ACC112 (cell line): ENCODE results near the gene SYTL1.

Experiments
- H2AFZ ChIP-seq: fragments of 200-600 bp; sonication (generic); one replicate; pipeline ENCODE4 v1.6.0; 2017; ENCODE audit warnings: antibody characterized with exemption, low read length; ENCODE audit not compliant: unreplicated experiment
- H3K27ac ChIP-seq: fragments of 200-600 bp; sonication (generic); 2 replicates; pipeline ENCODE4 v1.5.1; 2014; ENCODE audit warnings: low read depth, mild to moderate bottlenecking, antibody characterized with exemption, low read length, moderate library complexity
- H3K27me3 ChIP-seq: fragments of 200-600 bp; sonication (generic); 2 replicates; pipeline ENCODE4 v1.6.1; 2014; ENCODE audit warnings: mild to moderate bottlenecking, antibody characterized with exemption, low read length, moderate library complexity, mixed read lengths; ENCODE audit not compliant: insufficient read depth
- H3K36me3 ChIP-seq: fragments of 200-600 bp; sonication (generic); 2 replicates; pipeline ENCODE4 v1.6.1; 2016; ENCODE audit warnings: mild to moderate bottlenecking, antibody characterized with exemption, low read length, moderate library complexity, mixed read lengths; ENCODE audit not compliant: insufficient read depth
- H3K4me1 ChIP-seq: fragments of 200-600 bp; sonication (generic); one replicate; pipeline ENCODE4 v1.6.1; 2016; ENCODE audit warnings: low read length, mixed read lengths; ENCODE audit not compliant: insufficient read depth, unreplicated experiment, control insufficient read depth
- H3K4me3 ChIP-seq: fragments of 200-600 bp; sonication (generic); 2 replicates; pipeline ENCODE4 v1.5.1; 2014; ENCODE audit warnings: mild to moderate bottlenecking, low read depth, low read length
- H3K79me2 ChIP-seq: fragments of 200-600 bp; sonication (generic); one replicate; pipeline ENCODE4 v1.6.0; 2016; ENCODE audit warnings: low read length; ENCODE audit not compliant: control insufficient read depth, unreplicated experiment, insufficient read depth

Gene SYTL1

DNA sequence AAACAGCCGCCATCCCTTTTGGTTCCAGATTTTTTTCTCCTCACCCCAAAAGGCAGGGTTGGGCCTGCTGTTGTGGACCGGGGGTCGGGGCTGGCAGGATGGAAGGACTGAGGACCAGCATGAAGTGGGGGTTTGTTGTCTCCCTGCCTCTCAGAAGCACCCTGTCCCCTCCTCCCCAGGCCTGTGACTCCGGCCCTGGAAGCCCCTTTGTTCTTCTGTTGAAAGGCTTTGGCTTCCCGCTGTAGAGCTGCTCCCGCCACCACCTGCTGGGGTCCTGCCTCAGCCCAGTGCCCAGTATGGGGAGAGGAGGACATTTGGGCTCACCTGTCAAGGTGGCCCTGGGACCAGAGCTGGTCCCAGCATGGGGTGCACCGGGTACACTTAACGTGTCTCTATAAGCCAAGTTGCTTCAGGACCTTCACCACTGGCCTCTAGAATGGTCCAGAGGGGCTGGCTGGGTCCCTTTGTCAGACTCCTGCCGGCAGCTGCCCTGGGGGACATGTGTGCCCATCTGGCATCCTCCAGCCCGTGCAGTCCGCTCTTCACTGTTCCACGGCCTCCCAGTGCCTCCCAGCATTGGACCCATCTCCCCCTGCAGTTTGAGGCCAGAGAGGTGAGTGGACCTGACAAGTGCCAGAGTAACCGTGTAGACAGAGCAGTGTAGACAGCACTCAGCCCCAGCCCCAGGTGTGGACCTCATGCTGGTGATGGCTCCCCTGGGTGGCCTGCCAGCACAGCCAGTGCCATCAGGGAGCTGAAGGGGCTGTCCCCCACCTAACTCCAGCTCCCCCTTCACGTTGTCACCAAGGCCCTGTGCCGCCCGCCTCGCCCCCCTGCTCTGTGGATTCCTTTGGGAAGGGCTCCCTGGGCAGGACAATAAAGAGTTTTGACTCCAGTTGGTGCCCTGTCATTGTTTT lies 6.1 kb upstream of the SYTL1 start:
- Histone ChIP-seq H3K79me2 (peaks cover 2% of the 10 kb centered on the region), H3K27ac (no peak overlapping the region), H3K4me3 (no peak overlapping the region), H3K36me3 (peaks cover 16% of the 10 kb centered on the region; the same call in 1 of the 2 replicates), H2AFZ (no peak overlapping the region), H3K4me1 (peaks cover 21% of the 10 kb centered on the region), H3K27me3 (no peaks in the 10 kb centered on the region)

DNA sequence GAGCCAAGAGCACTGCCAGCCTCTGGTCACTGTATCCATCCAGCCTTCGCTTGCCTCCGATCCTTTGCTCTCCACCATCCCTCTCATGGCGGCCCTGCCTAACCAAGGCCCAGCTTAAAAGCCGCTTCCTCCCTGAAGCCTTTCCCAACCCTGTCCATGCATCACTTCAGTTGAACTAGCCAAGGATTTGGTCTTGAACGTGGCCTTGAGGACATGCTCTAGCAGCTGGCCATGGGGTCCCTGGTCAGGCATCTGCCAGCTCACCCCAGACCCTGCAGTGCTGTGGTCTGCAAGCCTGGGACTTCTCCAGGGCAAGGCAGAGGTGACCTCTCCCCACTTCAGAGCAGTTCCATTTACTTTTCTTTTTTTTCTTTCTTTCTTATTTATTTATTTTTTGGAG lies 5.1 kb upstream of the SYTL1 start:
- Histone ChIP-seq H3K79me2 (no peaks in the 10 kb centered on the region), H3K27me3 (no peaks in the 10 kb centered on the region), H3K27ac (no peak overlapping the region), H3K36me3 (peaks cover 16% of the 10 kb centered on the region; the same call in 1 of the 2 replicates), H3K4me3 (no peak overlapping the region), H3K4me1 (peaks cover 27% of the 10 kb centered on the region), H2AFZ (no peak overlapping the region)

- Histone ChIP-seq H2AFZ (no peak overlapping the region), H3K27ac (no peak overlapping the region)
Measured at GRCh38 chr1:27338751-27339150, 3.1 kb upstream of the SYTL1 start.

GRCh38 chr1:27339213-27339612 lies 2.6 kb upstream of the SYTL1 start:
- Histone ChIP-seq H3K36me3 (0 out of 2 replicates have a peak, but pooled peaks cover 6% of the 10 kb centered on the region), H3K4me1 (peaks cover 24% of the 10 kb centered on the region), H3K79me2 (no peaks in the 10 kb centered on the region), H3K27ac (no peak overlapping the region), H3K27me3 (no peaks in the 10 kb centered on the region), H2AFZ (no peak overlapping the region), H3K4me3 (no peak overlapping the region)

More at GRCh38 chr1:27338751-27339150, 3.1 kb upstream of the SYTL1 start:
- Histone ChIP-seq H3K4me1 (peaks cover 24% of the 10 kb centered on the region), H3K27me3 (no peaks in the 10 kb centered on the region), H3K79me2 (no peaks in the 10 kb centered on the region), H3K36me3 (0 out of 2 replicates have a peak, but pooled peaks cover 10% of the 10 kb centered on the region), H3K4me3 (no peak overlapping the region)

DNA sequence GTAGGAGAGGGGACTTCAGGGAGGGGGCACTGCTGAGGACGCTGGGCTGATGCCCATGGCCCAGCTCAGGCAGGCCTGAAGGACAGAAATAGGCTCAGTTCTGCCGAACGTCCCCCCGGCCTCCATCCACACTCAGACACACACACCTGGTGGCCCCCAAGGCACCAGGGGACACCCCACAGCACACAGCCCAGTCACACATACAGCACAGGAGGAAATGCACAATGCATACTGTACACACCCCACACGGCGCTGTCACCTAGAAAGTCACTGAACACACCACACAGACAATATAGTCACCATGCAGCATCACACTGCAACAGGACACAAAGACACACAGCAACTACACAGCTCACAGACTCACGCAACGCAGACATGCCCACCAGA lies 562 bp downstream of the SYTL1 start:
- H3K36me3 ChIP-seq: no peaks in the 10 kb centered on the region
- peaks cover 28% of the 10 kb centered on the region for H3K4me1 ChIP-seq
- H3K4me3 ChIP-seq: no peak overlapping the region
- H3K79me2 ChIP-seq: no peaks in the 10 kb centered on the region
- no peak overlapping the region for H3K27ac ChIP-seq
- no peak overlapping the region for H2AFZ ChIP-seq
- H3K27me3 ChIP-seq: no peaks in the 10 kb centered on the region

DNA sequence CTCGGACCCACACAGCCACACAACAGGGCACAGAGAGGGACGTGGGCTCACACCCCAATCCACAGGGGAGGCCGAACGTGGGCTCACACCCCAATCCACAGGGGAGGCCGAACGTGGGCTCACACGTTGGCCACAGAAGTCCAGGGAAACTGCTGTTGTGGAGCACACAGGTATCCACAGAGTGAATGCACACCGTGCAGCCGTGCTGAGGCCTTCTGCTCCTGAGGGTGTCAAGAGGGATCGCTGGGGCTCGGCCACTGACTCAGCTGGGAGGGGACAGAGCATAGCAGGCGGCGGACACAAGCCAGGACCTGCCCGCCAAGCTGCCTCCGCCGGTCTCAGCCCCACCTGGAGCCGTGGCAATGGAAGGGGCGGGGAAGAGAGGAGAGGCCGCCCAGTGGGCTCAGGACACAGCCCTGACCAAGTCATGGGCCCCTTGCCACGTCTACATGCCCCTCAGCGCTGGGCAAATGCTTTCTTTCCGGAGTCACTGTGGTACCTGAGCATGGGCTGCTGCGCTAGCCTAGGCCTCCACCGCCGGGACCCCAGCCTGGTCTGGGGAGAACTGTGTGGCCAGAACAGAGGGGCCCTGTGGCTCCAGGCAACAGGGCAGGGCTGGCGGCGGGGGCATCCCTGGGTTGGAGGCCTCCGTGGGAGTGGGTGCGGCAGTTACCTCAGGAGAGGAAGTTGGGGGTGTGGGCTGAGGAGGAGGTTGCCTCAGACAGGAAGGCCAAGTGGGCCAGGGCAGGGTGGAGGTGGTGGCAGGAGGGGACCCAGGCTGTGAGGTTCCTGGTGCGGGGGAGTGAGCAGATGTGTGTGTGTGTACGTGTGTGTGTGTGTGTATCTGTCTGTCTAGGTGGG lies 1.2 kb downstream of the SYTL1 start:
- Histone ChIP-seq H2AFZ (no peak overlapping the region), H3K27me3 (no peaks in the 10 kb centered on the region), H3K27ac (no peak overlapping the region), H3K4me3 (no peak overlapping the region), H3K36me3 (no peaks in the 10 kb centered on the region), H3K4me1 (peaks cover 29% of the 10 kb centered on the region), H3K79me2 (no peaks in the 10 kb centered on the region)

GRCh38 chr1:27343639-27344025 lies 1.8 kb downstream of the SYTL1 start:
- Histone ChIP-seq H3K4me1 (peaks cover 29% of the 10 kb centered on the region), H2AFZ (no peak overlapping the region)

DNA sequence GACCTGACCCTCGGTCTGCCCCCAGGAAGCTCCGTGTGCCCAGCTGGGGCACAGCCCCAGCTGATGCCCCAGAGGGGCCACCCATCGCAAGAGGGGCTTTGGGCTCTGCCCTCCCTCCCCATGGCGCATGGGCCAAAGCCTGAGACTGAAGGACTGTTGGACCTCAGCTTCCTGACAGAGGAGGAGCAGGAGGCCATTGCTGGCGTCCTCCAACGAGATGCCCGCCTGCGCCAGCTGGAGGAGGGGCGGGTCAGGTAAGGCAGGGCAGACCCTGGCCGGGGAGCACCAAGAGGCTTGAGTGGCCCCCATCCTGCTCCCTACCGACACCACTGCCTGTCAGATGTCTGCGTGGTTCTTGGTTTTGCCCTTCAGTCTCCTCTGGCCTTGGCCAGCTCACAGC lies 3.5 kb downstream of the SYTL1 start:
- Histone ChIP-seq H3K36me3 (no peaks in the 10 kb centered on the region), H3K4me1 (peaks cover 28% of the 10 kb centered on the region), H3K27ac (no peak overlapping the region), H3K4me3 (no peak overlapping the region), H3K27me3 (no peaks in the 10 kb centered on the region), H2AFZ (no peak overlapping the region), H3K79me2 (no peaks in the 10 kb centered on the region)

More at GRCh38 chr1:27343639-27344025, 1.8 kb downstream of the SYTL1 start:
- Histone ChIP-seq H3K36me3 (no peaks in the 10 kb centered on the region), H3K79me2 (no peaks in the 10 kb centered on the region), H3K27me3 (no peaks in the 10 kb centered on the region), H3K27ac (no peak overlapping the region), H3K4me3 (no peak overlapping the region)

- no peaks in the 10 kb centered on the region for H3K36me3 ChIP-seq
- no peak overlapping the region for H3K4me3 ChIP-seq
- no peaks in the 10 kb centered on the region for H3K79me2 ChIP-seq
- no peak overlapping the region for H2AFZ ChIP-seq
- H3K27me3 ChIP-seq: no peaks in the 10 kb centered on the region
- peaks cover 20% of the 10 kb centered on the region for H3K4me1 ChIP-seq
- H3K27ac ChIP-seq: no peak overlapping the region
Measured at GRCh38 chr1:27346357-27346756, 4.5 kb downstream of the SYTL1 start.

GRCh38 chr1:27346991-27347624 lies 5.3 kb downstream of the SYTL1 start:
- Histone ChIP-seq H3K27ac (no peak overlapping the region), H3K4me1 (peaks cover 13% of the 10 kb centered on the region), H3K27me3 (no peaks in the 10 kb centered on the region), H3K79me2 (no peaks in the 10 kb centered on the region), H3K36me3 (no peaks in the 10 kb centered on the region), H2AFZ (no peak overlapping the region), H3K4me3 (no peak overlapping the region)
